ENCODE measurements around the gene BSG.

DNA sequence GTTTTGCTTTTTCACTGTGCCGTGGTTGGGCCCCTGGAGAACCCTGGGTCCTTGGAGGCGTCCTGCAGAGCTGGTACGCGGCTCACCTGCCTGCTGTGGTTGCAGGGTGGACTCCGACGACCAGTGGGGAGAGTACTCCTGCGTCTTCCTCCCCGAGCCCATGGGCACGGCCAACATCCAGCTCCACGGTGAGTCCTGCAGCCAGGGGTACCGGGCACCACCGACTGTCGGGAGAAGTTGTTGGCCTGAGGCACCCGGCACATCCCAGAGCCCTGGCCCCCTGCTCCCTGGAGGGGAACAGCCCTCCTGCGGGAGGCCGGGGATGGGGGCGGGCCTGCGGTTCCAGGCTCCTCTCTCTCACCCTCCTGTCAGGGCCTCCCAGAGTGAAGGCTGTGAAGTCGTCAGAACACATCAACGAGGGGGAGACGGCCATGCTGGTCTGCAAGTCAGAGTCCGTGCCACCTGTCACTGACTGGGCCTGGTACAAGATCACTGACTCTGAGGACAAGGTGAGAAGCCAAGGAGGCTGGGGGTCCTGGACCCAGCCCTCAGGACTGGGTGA, 8.0 kb downstream of the BSG start:
- TF ChIP-seq EZH2phosphoT487 (IDR thresholded peaks at IDR 0.05; ENCODE audit: borderline replicate concordance): no peak
- TF ChIP-seq, protein P1, sequence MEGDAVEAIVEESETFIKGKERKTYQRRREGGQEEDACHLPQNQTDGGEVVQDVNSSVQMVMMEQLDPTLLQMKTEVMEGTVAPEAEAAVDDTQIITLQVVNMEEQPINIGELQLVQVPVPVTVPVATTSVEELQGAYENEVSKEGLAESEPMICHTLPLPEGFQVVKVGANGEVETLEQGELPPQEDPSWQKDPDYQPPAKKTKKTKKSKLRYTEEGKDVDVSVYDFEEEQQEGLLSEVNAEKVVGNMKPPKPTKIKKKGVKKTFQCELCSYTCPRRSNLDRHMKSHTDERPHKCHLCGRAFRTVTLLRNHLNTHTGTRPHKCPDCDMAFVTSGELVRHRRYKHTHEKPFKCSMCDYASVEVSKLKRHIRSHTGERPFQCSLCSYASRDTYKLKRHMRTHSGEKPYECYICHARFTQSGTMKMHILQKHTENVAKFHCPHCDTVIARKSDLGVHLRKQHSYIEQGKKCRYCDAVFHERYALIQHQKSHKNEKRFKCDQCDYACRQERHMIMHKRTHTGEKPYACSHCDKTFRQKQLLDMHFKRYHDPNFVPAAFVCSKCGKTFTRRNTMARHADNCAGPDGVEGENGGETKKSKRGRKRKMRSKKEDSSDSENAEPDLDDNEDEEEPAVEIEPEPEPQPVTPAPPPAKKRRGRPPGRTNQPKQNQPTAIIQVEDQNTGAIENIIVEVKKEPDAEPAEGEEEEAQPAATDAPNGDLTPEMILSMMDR (conservative IDR thresholded peaks at IDR 0.05; ENCODE audit: low read length): no peak

Measured in Loucy (cell line).